HG03460 (cell line): ENCODE results near the gene ZMPSTE24.
"Not testable (repeated sequence)": the region's sequence is repeated elsewhere in the genome, so short reads cannot be mapped to it uniquely, and the experiment has no call there.

ENCODE experiments used
- ATAC-seq: cut with Tn5 transposase; IDR thresholded peaks from one replicate; pipeline ENCODE4 v1.9.1; 2021; ENCODE audit not compliant: unreplicated experiment

Gene ZMPSTE24

DNA sequence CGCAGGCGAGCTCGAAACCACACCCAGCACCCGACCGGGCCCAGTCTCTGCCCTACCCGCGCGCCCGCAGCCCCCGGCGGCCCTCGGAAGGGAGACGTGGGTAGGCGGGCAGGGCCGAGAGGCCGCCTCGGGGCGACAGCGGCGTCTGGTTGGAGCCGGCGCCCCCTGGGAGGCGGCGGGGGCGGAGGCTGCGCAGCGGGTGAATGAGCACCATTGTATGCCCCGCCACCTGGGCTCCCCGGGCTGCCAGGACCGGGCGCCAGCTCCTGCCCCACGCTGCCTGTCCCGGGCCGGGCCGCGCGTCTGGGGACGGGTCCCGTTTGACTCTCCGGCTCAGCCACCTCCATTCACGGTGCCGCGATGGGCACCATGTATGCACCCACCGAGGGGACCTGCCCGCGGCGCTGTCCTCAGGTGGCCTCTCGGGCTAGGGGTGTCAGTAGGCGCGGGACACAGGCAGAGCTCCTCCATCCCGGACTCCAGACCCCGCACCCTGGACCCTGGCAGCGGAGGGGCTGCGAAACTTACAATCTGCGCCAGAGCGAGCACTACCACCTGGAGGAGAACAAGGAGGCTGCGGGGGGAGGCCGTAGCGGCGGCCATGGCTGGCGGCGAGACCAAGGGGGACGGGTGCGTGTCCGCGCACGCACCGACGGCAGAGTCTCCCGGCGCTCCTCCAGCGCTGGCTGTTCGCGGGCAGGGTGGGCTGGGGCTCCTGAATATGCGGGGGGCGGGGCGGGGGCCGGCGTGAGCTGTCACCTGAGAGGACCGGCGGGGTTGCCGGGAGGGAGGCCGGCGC lies 58.8 kb downstream of the ZMPSTE24 start, which contains the start of gene COL9A2:
Gene COL9A2, minus strand, starts transcription at position 692 of the 799 bp plus-strand sequence. Its CDS starts 89 bp downstream, at position 603.
- ATAC-seq, result no peak

DNA sequence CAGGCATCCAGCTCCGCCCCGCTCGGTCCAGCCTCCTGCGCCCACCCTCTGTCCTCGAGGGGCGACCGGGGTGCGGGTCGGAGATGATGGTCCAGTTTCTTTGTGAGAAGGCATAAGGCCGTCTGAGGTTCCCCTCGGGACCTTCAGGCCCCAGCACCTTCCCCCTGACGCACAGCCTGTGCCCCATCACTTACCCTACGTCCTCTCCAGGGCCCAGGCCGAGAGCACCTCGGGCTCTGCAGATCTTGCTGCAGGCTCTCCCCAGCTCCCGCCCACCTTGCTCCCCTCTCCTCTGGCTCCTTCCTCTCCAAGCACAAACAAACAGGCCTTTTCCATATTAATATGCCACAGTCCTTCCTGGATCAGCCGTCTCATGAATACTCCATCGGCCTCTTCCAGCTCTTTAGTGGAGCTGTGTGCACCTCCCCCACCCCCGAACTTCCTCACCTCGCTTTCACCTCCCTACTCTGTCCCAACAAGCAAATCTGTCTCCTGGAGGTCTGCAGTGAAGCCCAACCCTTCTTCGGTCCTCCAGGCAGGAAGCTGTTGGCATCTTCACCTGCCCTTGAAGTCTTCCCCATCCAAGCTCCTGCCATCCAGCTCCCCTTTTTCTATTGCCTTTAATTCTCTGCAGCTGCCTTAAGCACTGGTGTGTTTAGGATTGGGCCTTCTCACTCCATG lies 59.5 kb downstream of the ZMPSTE24 start:
- ATAC-seq, result no peak

DNA sequence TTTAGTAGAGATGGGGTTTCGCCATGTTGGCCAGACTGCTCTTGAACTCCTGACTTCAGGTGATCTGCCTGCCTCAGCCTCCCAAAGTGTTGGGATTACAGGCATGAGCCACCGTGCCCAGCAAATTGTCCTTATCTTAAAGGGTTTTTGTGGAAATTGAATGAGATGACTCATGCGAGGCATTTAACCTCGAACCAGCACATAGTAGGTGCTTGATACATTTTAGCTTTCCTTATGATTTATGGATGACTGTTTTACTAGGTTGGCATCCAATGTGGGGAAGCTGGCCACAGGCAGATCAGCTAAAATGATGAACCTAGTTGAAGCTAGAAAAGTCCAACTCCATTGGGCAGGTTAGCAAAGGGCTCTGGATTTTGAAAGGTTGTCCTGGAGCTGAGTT lies 60.4 kb downstream of the ZMPSTE24 start:
- no peak for ATAC-seq

DNA sequence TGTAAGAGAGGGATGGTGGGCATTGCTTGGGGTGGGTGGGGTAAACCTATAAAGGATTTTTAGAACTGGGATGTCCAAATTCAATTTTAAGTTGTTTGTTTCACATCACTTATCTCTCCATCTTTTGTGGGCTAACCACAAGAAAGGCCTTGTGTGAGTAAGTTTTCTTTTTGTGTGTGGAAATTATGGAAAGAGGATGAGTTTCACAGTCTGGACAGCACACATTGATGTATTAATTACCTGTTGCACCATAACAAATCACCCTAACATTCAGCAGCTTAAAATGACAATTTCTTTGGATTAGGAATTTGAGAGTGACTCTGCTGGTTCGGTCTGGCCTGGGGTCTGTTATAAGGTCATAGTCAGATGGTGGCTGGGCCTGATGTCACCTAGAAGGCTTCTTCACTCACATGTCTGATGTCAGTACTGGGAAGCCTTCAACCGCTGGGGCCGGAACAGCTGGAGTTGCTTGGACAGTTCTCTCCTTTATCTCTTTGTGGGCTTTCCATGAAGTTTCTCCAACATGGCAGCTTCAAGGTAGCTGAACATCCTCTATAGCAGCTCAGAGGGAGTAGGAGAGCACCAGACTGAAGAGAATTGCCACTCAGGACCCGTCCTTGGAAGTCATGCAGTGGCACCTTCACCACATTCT lies 61.1 kb downstream of the ZMPSTE24 start:
- ATAC-seq, result no peak

DNA sequence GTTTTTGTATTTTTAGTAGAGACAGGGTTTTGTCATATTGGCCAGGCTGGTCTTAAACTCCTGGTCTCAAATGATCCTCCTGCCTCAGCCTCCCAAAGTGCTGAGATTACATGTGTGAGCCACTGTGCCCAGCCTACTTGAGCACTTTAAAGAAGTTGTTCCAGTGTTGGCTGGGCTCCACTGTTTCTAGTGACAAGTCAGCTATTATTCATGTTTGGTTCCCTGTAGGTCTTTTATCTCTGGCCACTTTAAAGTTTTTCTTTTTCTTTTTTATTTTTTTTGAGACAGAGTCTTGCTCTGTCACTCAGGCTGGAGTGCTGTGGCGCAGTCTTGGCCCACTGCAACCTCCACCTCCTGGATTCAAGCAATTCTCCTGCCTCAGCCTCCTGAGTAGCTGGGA lies 73.4 kb downstream of the ZMPSTE24 start:
- not testable (repeated sequence) for ATAC-seq

DNA sequence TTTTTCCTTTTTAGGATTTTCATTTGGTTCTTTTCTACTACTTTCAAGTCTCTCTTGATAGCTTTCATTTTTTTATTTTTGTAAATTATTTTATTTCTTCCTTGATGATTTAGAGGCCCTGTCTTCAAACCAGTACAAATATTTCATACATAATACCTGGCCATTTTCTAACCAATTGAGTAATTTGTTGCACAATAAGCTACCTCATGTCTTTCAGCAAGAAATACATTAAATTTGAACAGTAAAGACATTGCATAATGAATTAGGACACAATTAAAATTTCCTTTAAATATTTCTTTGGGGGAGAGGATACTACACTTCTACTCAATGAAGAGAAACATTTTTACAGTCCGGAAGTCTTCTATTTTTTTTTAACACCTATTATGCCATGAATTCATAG lies 74.7 kb downstream of the ZMPSTE24 start:
- ATAC-seq, result no peak

DNA sequence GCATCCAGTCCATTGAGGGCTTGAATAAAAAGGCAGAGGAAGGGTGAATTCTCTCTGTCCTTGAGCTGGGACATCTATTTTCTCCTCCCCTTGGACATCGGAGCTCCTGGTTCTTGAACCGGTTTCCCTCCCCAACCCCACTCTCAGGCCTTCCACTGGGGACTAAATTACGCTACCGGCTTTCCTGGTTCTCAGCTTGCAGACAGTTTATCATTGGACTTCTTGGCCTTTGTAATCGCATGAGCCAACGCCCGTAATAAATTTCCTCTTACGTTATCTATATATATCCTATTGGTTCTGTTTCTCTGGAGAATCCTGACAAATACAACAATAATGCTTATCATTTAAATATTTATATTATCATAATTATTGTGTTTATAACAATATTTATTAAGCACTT lies 79.4 kb downstream of the ZMPSTE24 start:
- ATAC-seq, result no peak

DNA sequence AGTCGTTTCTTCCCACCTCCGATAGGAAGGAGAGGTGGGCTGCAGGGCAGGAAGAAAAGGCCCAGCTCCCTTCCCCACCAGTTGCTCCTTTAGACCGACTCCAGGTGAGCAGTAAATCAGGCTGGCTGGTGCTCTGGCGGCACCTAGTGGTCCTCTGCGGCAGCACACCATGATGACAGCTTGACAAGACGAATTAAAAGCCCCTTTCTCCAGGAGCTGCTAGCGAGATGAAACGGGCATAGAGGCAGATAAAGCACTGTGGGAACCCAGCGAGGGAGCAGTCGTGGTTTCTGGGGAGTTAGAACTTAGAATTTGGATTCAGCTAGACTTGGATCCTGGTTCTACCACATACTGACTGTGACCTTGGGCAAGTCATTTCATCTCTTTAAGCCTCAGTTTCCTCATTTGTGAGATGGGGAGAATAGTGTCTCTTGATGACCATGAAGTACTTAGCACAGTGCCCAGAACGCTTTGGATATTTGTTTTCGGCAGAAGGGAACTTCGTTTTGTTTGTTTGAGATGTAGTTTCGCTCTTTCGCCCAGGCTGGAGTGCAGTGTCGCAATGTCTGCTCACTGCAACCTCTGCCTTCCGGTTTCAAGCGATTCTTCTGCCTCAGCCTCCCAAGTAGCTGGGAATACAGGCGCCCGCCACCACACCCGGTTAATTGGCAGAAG lies 80.8 kb downstream of the ZMPSTE24 start:
- no peak for ATAC-seq

DNA sequence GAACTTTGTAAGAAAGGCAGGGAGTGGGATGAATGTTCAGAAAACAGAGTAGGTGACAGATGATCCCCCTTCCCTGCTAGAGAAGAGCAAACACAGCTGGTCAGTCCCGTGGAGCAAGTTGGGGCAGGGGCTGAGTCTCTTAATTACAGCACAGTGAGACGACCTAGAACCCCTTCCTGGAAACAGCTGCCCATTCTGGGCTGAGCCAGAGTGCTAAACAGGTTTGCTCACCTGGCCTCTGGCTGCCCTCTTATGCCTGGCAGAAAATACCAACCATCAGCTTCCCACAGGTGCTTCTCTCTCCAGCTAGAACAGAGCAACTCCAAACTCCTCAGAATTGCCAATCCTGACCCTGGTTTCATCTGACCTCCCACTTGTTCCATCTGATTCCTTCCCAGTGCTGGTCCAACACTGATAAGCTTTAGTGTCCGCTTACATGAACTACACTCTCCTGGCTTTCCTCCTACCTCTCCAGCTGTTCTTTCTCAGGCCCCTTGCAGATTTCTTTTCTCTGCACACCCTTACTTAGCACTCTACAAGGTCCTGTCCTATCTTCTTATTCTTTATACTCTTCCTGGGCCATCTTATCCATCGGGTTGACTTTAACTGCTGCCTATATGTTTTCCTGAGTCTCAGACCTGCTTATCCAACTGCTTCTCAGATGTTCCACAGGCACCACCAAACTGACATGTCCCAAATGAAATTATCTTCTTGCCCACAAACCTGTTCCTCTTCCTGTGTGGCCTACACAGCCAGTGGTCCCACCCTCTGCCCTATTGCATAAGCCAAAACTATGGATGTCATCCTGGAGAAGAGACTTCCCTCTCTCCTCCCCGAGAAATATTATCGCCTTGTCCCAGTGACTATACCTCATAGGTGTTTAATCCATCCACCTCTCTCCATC lies 81.6 kb downstream of the ZMPSTE24 start:
- no peak for ATAC-seq

DNA sequence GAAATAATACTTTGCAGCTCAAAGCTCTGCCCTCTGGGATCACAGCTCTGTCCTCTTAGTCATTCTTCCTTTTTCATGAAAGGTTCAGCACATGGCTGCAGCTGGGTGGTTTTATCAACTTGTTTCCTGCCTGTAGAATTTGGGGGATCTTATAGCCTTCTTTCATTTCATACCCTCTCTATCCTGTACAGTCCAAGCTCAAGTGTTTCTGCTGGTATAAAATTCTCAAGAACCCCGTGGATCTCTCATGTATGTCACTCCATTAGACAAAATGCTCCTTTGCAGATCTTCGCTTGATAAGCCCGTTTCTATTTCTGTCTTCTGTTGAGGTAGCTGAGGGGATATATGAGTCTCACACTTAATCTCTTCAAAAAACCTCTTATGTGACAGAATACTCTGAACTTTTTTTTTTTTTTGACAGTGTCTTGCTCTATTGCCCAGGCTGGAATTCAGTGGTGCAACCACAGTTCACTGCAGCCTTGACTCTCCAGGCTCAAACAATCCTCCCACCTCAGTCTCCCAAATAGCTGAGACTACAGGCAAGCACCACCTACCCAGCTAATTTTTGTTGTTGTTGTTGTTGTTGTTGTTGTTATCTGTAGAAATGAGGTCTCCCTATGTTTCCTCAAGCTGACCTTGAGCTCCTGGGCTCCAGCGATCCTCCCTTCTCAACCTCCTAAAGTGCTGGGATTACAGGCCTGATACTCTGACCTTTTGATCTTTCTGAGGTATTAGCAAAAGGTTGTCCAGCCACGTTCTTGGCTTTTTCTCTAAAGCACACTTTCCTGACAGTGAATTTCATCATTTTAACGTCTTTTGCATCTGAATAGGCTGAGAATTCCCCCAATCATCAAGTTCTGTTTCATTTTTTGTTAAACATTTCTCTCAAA lies 83.7 kb downstream of the ZMPSTE24 start:
- ATAC-seq, result no peak

DNA sequence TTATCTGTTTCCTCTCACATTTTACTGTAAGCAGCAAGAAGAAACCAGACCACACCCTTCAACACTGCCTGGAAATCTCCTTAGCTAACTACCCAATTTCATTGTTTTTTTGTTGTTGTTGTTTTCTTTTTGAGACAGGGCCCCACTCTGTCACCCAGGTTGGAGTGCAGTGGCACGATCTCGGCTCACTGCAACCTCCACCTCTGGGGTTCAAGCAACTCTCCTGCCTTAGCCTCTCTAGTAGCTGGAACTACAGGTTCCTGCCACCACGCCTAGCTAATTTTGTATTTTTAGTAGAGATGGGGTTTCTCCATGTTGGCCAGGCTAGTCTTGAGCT lies 84.3 kb downstream of the ZMPSTE24 start:
- not testable (repeated sequence) for ATAC-seq
